Loucy (cell line): ENCODE data around the gene ATP11A.

ENCODE experiments used
- CTCF ChIP-seq: fragments of 200-600 bp; sonication (generic); conservative IDR thresholded peaks from 2 replicates; pipeline ENCODE4 v1.5.1; 2014; ENCODE audit warnings: mild to moderate bottlenecking, antibody characterized with exemption, low read length
- EZH2phosphoT487 ChIP-seq: fragments of 200-600 bp; IDR thresholded peaks from 2 replicates; pipeline ENCODE4 v1.6.1; 2018; ENCODE audit warnings: antibody characterized with exemption, mild to moderate bottlenecking, moderate library complexity, borderline replicate concordance

GRCh38 chr13:112684071-112684845 is 5.6 kb upstream of the ATP11A start:
- TF ChIP-seq CTCF, result no peak
- no peak for TF ChIP-seq EZH2phosphoT487
